H1 (cell line): ENCODE data around the gene GPA33. TPM values are rescaled to one million over a fixed set of nuclear protein-coding genes. Genes with fewer than 3 reads are reported as not detected.

Experiments used
- CTCF ChIA-PET: fragments of 300-600 bp; sonication (Branson Sonifier 250); formaldehyde crosslinking; loops from one replicate; lab custom pipeline; 2021; ENCODE audit not compliant: partially characterized antibody; lab: Charles Lee
- POLR2A ChIA-PET: fragments of 300-600 bp; sonication (Branson Sonifier 250); formaldehyde crosslinking; loops from one replicate; lab custom pipeline; 2021; ENCODE audit warnings: inconsistent platforms; ENCODE audit not compliant: partially characterized antibody; lab: Charles Lee
- DNase-seq, 2 experiments: peaks; one replicate each; pipeline versions ENCODE4 v3.0.0 to v3.0.0-alpha.2; 2010 to 2022; ENCODE audit warnings: low spot score in 2 of 2, low read depth in 1 of 2, mixed read lengths in 1 of 2
- FAIRE-seq: peaks from 2 replicates; lab custom pipeline; 2011; peaks lifted over from hg19 to GRCh38; lab: Jason Lieb, UNC
- H2AFZ ChIP-seq: 2 replicates; pipeline ENCODE4 v1.8.1; 2012; ENCODE audit warnings: low read length, inconsistent platforms
- H2AK5ac ChIP-seq: 2 replicates; pipeline ENCODE4 v1.6.1; 2013; ENCODE audit warnings: low read depth, low read length
- H2BK120ac ChIP-seq: replicated peaks from 2 replicates; pipeline ENCODE3; 2013; ENCODE audit warnings: low read depth, low read length, inconsistent platforms
- H2BK12ac ChIP-seq: 2 replicates; pipeline ENCODE4 v1.6.1; 2013; ENCODE audit warnings: low read depth, low read length
- H2BK15ac ChIP-seq: 2 replicates; pipeline ENCODE4 v1.6.1; 2013; ENCODE audit warnings: low read length
- H2BK20ac ChIP-seq: 2 replicates; pipeline ENCODE4 v1.6.1; 2013; ENCODE audit warnings: low read length
- H2BK5ac ChIP-seq: 2 replicates; pipeline ENCODE4 v1.6.1; 2013; ENCODE audit warnings: low read depth, low read length
- H3K14ac ChIP-seq: 2 replicates; pipeline ENCODE4 v1.6.1; 2013; ENCODE audit warnings: inconsistent platforms; ENCODE audit not compliant: insufficient read length
- H3K18ac ChIP-seq: 2 replicates; pipeline ENCODE4 v1.6.1; 2013; ENCODE audit warnings: low read length; ENCODE audit errors: extremely low read depth
- H3K23ac ChIP-seq: 2 replicates; pipeline ENCODE4 v1.6.1; 2013; ENCODE audit warnings: inconsistent platforms; ENCODE audit not compliant: insufficient read length
- H3K23me2 ChIP-seq: 2 replicates; pipeline ENCODE4 v1.6.1; 2013; ENCODE audit warnings: low read depth, low read length
- H3K27ac ChIP-seq: 2 replicates; pipeline ENCODE4 v1.6.1; 2011; ENCODE audit warnings: low read depth, low read length, inconsistent platforms
- H3K27me3 ChIP-seq, 4 experiments: replicated peaks in 1 of 4; 1 replicate in 1 of 4; 2 replicates in 3 of 4; pipeline versions ENCODE4 v1.6.1 to v1.8.1; 2011 to 2013; ENCODE audit warnings: low read length in 3 of 4, mild to moderate bottlenecking in 3 of 4, inconsistent platforms in 2 of 4, mixed read lengths in 2 of 4, moderate library complexity in 1 of 4; ENCODE audit not compliant: control insufficient read depth in 3 of 4, insufficient read depth in 3 of 4; ENCODE audit errors: extremely low read depth in 1 of 4
- H3K36me3 ChIP-seq, 4 experiments: 2 replicates each; pipeline versions ENCODE4 v1.6.1 to v1.8.1; 2011 to 2013; ENCODE audit warnings: mild to moderate bottlenecking in 4 of 4, low read length in 3 of 4, moderate library complexity in 2 of 4, control low read depth in 1 of 4, inconsistent platforms in 1 of 4; ENCODE audit not compliant: insufficient read depth in 4 of 4, control insufficient read depth in 2 of 4
- H3K4ac ChIP-seq: replicated peaks from 2 replicates; pipeline ENCODE3; 2013; ENCODE audit warnings: low read length, low read depth, mixed read lengths, inconsistent platforms; ENCODE audit not compliant: insufficient read length
- H3K4me1 ChIP-seq, 4 experiments: replicated peaks in 1 of 4; 1 replicate in 1 of 4; 2 replicates in 3 of 4; pipeline versions ENCODE4 v1.6.1 to v1.8.1; 2011 to 2013; ENCODE audit warnings: low read length in 3 of 4, inconsistent platforms in 2 of 4, mixed read lengths in 1 of 4; ENCODE audit not compliant: insufficient read depth in 4 of 4, control insufficient read depth in 3 of 4
- H3K4me2 ChIP-seq, 2 experiments: 2 replicates each; pipeline versions ENCODE4 v1.6.1 to v1.8.1; 2011 to 2013; ENCODE audit warnings: low read depth in 2 of 2, low read length in 2 of 2, control low read depth in 1 of 2, inconsistent platforms in 1 of 2, mild to moderate bottlenecking in 1 of 2; ENCODE audit not compliant: insufficient read depth in 1 of 2
- H3K4me3 ChIP-seq, 4 experiments: fragments of 200-600, 300-600 bp in 1 of 4; sonication (generic), shearing (Covaris generic), sonication (Bioruptor Twin) in 1 of 4; 2 replicates each; pipeline versions ENCODE4 v1.5.1 to v1.8.1; 2011 to 2016; ENCODE audit warnings: low read length in 4 of 4, low read depth in 3 of 4, control low read depth in 2 of 4, inconsistent platforms in 2 of 4, mild to moderate bottlenecking in 2 of 4, mixed read lengths in 1 of 4, moderate library complexity in 1 of 4; ENCODE audit not compliant: insufficient read depth in 2 of 4; ENCODE audit errors: extremely low read depth in 1 of 4
- H3K56ac ChIP-seq: replicated peaks from 2 replicates; pipeline ENCODE3; 2013; ENCODE audit warnings: low read depth, mild to moderate bottlenecking, mixed read lengths, low read length, inconsistent platforms; ENCODE audit not compliant: insufficient read length
- H3K79me1 ChIP-seq: 2 replicates; pipeline ENCODE4 v1.6.1; 2013; ENCODE audit warnings: low read depth, low read length, control low read depth
- H3K79me2 ChIP-seq, 2 experiments: 2 replicates each; pipeline versions ENCODE4 v1.6.1 to v1.8.1; 2012 to 2013; ENCODE audit warnings: low read length in 2 of 2, mild to moderate bottlenecking in 2 of 2, inconsistent platforms in 1 of 2; ENCODE audit not compliant: insufficient read depth in 2 of 2, control insufficient read depth in 1 of 2
- H3K9ac ChIP-seq, 4 experiments: replicated peaks in 1 of 4; 1 replicate in 1 of 4; 2 replicates in 3 of 4; pipeline versions ENCODE4 v1.6.1 to v1.8.1; 2011 to 2013; ENCODE audit warnings: low read depth in 3 of 4, low read length in 3 of 4, control low read depth in 2 of 4, mild to moderate bottlenecking in 2 of 4, moderate library complexity in 2 of 4, inconsistent platforms in 1 of 4; ENCODE audit errors: extremely low read depth in 1 of 4
- H3K9me3 ChIP-seq, 2 experiments: 2 replicates each; pipeline versions ENCODE4 v1.6.1 to v1.8.1; 2012 to 2013; ENCODE audit warnings: mild to moderate bottlenecking in 2 of 2, moderate library complexity in 2 of 2, control low read depth in 1 of 2, inconsistent platforms in 1 of 2, low read depth in 1 of 2, low read length in 1 of 2, mixed read lengths in 1 of 2; ENCODE audit not compliant: insufficient read depth in 2 of 2
- H4K20me1 ChIP-seq, 2 experiments: replicated peaks in 1 of 2; 2 replicates each; pipeline versions ENCODE3 to v1.8.1; 2011 to 2013; ENCODE audit warnings: inconsistent platforms in 2 of 2, low read length in 2 of 2, mild to moderate bottlenecking in 1 of 2; ENCODE audit not compliant: insufficient read depth in 2 of 2, control insufficient read depth in 1 of 2
- H4K5ac ChIP-seq: 2 replicates; pipeline ENCODE4 v1.6.1; 2013; ENCODE audit warnings: low read length, low read depth, mixed read lengths, inconsistent platforms; ENCODE audit not compliant: insufficient read length
- H4K8ac ChIP-seq: 2 replicates; pipeline ENCODE4 v1.8.0; 2013; ENCODE audit warnings: mild to moderate bottlenecking, moderate library complexity, low read length, inconsistent platforms; ENCODE audit not compliant: insufficient read depth; ENCODE audit errors: extremely low read depth
- H4K91ac ChIP-seq: replicated peaks from 2 replicates; pipeline ENCODE3; 2013; ENCODE audit warnings: low read length, mixed read lengths, inconsistent platforms; ENCODE audit not compliant: insufficient read length
- EGR1 ChIP-seq: IDR thresholded peaks from 2 replicates; pipeline ENCODE4 v1.6.1; 2011; ENCODE audit warnings: low read depth, low read length, borderline replicate concordance
- KDM1A ChIP-seq: fragments of 200-600, 300-600 bp; sonication (generic); IDR thresholded peaks from 2 replicates; pipeline ENCODE4 v1.7.1; 2016; ENCODE audit warnings: mild to moderate bottlenecking, low read length, borderline replicate concordance
- RAD21 ChIP-seq, 2 experiments: IDR thresholded peaks in 1 of 2; conservative IDR thresholded peaks in 1 of 2; 2 replicates each; pipeline ENCODE4 v1.6.1; 2011; ENCODE audit warnings: low read depth in 2 of 2, low read length in 2 of 2, improper control_type of control experiment in 1 of 2, inconsistent platforms in 1 of 2, mild to moderate bottlenecking in 1 of 2, moderate library complexity in 1 of 2
- WGBS, 2 experiments: shearing (Covaris generic) in 1 of 2; methylation state at CpG; one replicate each; pipeline versions ENCODE4 v1.1.6 to v1.1.7; 2013 to 2015; ENCODE audit warnings: low lambda C conversion rate in 2 of 2, mixed read lengths in 2 of 2, inconsistent platforms in 1 of 2, low coverage in 1 of 2, missing lambda C conversion rate in 1 of 2; ENCODE audit not compliant: insufficient replicate concordance in 2 of 2, insufficient coverage in 1 of 2, insufficient read length in 1 of 2; ENCODE audit errors: extremely low coverage in 1 of 2, missing lambda C conversion rate in 1 of 2; 5-methylcytosine and 5-hydroxymethylcytosine counted together
- polyA plus RNA-seq, 7 experiments: library from polyadenylated mRNA; depleted of rRNA in 3 of 7; stranded (reverse) in 5 of 7; unstranded in 2 of 7; fragments of >200 nt in 5 of 7; fragments of 200-250 nt in 2 of 7; gene quantifications; 1 replicate in 5 of 7; 2 replicates in 1 of 7; 4 replicates in 1 of 7; pipeline versions ENCODE4 v1.2.1 to v1.2.3, GENCODE V29; 2011 to 2013; ENCODE audit warnings: missing spikeins in 2 of 7, mixed read lengths in 2 of 7
- total RNA-seq: library from RNA; stranded (reverse); fragmentation: NEBNext Ultra II Directional; extraction: Animal tissue kit (Norgen Biotek cat#: 25700); gene quantifications from 2 replicates; pipeline ENCODE4 v1.2.1, GENCODE V29; 2021

Gene GPA33
- total and polyA plus RNA-seq, 2 of the 8 experiments (the other 6 are each of a cell fraction or from before 2014, with no cell fraction given): 0.19 to 0.67 TPM

DNA sequence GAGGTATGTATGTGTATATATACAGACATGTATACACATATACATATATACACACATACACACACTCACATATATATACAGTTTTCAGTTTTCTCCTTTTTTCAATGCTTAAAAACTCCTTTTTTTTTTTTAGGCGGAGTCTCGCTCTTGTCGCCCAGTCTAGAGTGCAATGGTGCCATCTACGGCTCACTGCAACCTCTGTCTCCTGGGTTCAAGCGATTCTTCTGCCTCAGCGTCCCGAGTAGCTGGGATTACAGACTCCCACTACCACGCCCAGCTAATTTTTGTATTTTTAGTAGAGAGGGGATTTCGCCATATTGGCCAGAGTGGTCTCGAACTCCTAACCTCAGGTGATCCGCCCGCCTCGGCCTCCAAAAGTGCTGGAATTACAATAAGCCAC, 30.7 kb upstream of the GPA33 start:
- H3K23me2 ChIP-seq: peaks cover 7% of the 10 kb centered on the region
- peaks cover 0 to 14% (median 3%) of the 10 kb centered on the region in 4 experiments; a peak in 5 of 7 replicates for H3K4me1 ChIP-seq
- no peak overlapping the region for H2BK5ac ChIP-seq
- H2AK5ac ChIP-seq: no peak overlapping the region
- no peak overlapping the region for H3K56ac ChIP-seq
- peak overlapping the region; percentile 39 to 64 (median 56) for H3K4me3 ChIP-seq
- POLR2A ChIA-PET: interaction anchor here (0.8 to 2.1 kb wide), 6 partner anchors 12 to 99 kb away, joined by 3 to 9 read pairs (median 4); partner anchors contain the start of genes POU2F1 and STYXL2
- 0 out of 2 replicates have a peak overlapping the region, but pooled peaks have one; percentile 89 for H3K18ac ChIP-seq
- peak overlapping the region; percentile 79 to 81 for H3K4me2 ChIP-seq
- no peak overlapping the region for H3K23ac ChIP-seq
- no peaks in the 10 kb centered on the region; a peak in 2 of 7 replicates for H3K27me3 ChIP-seq
- H2BK12ac ChIP-seq: peak overlapping the region; percentile 91; the same call in 1 of the 2 replicates
- TF ChIP-seq EGR1: no peak
- peak; percentile 8 to 27; a peak in 1 of 4 replicates for TF ChIP-seq RAD21 (IDR thresholded peaks at IDR 0.05 in 1 of 2, conservative IDR thresholded peaks at IDR 0.05 in 1 of 2; ENCODE audit: low read depth in 2 of 2, low read length in 2 of 2)
- no peak for TF ChIP-seq KDM1A
- no peak overlapping the region for H3K14ac ChIP-seq
- DNase-seq (no peak), FAIRE-seq (no peak)
- no peaks in the 10 kb centered on the region for H4K20me1 ChIP-seq
- no peaks in the 10 kb centered on the region for H3K9me3 ChIP-seq
- no peak overlapping the region for H2BK120ac ChIP-seq
- H3K27ac ChIP-seq: no peak overlapping the region
- H3K36me3 ChIP-seq: no peaks in the 10 kb centered on the region
- H3K4ac ChIP-seq: no peak overlapping the region
- no peak overlapping the region for H4K5ac ChIP-seq
- no peaks in the 10 kb centered on the region for H3K79me1 ChIP-seq
- 65% methylated on average over 13 of the region's 13 CpGs; no CpG with 5 or more reads in 1 of the 2 experiments for WGBS, 2 experiments
- no peak overlapping the region for H3K9ac ChIP-seq
- no peaks in the 10 kb centered on the region for H3K79me2 ChIP-seq
- H4K91ac ChIP-seq: no peak overlapping the region
- 0 out of 2 replicates have a peak overlapping the region, but pooled peaks have one; percentile 95 for H2AFZ ChIP-seq
- H2BK20ac ChIP-seq: no peak overlapping the region
- H2BK15ac ChIP-seq: no peak overlapping the region
- CTCF ChIA-PET: interaction anchor here (0.8 to 8.0 kb wide), 10 partner anchors 11 to 321 kb away, joined by 3 to 81 read pairs (median 5); no protein-coding TSS in a partner anchor
- peak overlapping the region; percentile 84 for H4K8ac ChIP-seq
